ENCODE results near the gene FAM53A. TPM values are rescaled to one million over a fixed set of nuclear protein-coding genes. Genes with fewer than 3 reads are reported as not detected.
A peak's percentile ranks its signal among the peaks of the same experiment; 100 is the strongest.
"Not testable (repeated sequence)": the region's sequence is repeated elsewhere in the genome, so short reads cannot be mapped to it uniquely, and the experiment has no call there.

The FAM53A gene
- total RNA-seq, 1 experiment from 2014 or later = 1.3 TPM

- no peak for DNase-seq (ENCODE audit: extremely low read depth, low read depth)
Measured at GRCh38 chr4:1642196-1642951, 41.7 kb downstream of the FAM53A start.

DNA sequence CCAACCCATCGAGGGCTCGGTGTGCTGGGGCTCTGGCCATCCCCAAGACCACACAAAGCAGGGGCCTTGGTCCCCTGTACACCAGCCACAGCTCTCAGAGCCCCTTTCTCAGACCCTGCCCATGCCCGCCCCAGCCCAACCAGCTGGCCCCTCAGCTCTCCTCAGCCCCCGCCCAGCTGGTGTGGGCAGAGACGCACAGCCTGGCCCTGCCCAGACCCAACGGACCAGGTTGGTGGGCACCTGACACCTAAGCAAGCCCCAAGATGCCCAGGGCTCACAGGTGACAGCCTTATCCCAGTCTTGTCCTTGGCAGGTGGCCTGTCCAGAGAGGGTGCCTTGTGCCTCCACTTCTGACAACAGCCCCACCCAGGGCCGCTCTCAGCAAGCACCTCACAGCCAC lies 42.4 kb downstream of the FAM53A start:
- DNase-seq (ENCODE audit: extremely low read depth, low read depth) = no peak

GRCh38 chr4:1640716-1641503 lies 43.2 kb downstream of the FAM53A start:
- not testable (repeated sequence) for DNase-seq (ENCODE audit: extremely low read depth, low read depth)

- no peak for DNase-seq (ENCODE audit: extremely low read depth, low read depth)
Measured at GRCh38 chr4:1640190-1640589, 43.9 kb downstream of the FAM53A start.

GRCh38 chr4:1639299-1639868 lies 44.7 kb downstream of the FAM53A start:
- no peak for DNase-seq (ENCODE audit: extremely low read depth, low read depth)

DNA sequence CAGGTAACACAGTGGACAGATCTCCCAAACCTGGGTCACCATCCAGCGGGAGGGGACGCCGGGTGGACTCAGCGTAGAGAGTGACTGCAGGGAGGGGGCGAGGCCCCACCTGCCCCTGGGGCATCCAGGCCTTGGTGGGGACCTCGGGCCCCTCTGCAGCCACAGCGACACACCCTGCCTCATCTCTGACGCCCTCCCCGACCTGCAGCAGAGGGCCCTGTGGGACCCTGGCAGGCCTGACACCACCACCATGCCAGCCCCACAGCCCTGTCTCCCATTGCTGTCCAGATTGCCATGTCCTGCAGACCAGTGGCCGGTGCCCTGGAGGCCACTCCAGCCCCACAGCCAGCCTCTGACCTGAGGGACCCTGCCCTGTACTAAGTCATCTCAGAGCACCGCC lies 45.2 kb downstream of the FAM53A start:
- DNase-seq (ENCODE audit: extremely low read depth, low read depth) = no peak

- DNase-seq (ENCODE audit: extremely low read depth, low read depth) = no peak
Measured at GRCh38 chr4:1638272-1638598, 45.9 kb downstream of the FAM53A start.

DNA sequence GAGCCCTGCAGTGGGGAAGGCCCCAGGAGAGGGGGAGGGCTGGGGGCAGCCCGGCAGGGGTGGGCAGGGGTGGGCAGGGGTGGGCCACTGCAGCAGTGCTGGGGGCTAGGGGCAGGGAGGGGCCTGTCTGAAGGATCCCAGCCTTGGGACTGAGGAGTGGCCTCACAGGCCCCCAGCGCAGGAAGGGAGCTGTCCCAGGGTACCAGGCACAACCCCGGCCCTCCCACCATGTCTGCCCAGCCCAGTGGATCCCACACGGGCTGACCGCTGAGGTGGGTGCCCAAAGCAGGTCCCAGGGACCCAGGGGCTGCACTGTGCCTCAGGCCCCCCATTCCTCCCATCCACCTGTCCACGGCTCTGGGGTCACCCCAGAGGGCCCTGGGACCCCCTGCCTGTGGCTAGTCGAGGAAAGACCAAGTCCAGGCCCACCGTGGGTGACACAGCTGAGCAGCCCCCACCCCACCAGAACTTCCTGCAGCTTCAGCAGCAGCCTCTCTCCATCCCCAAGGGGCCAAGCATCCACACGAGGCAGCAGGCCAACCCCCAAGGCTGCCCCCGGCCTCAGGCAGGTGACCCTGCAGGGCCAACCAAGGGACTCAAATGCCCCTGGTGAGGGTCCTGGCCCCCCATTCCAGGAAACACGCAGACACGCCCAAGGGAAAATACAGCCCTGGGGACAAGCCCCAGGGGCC lies 46.4 kb downstream of the FAM53A start:
- DNase-seq (ENCODE audit: extremely low read depth, low read depth) = no peak

DNA sequence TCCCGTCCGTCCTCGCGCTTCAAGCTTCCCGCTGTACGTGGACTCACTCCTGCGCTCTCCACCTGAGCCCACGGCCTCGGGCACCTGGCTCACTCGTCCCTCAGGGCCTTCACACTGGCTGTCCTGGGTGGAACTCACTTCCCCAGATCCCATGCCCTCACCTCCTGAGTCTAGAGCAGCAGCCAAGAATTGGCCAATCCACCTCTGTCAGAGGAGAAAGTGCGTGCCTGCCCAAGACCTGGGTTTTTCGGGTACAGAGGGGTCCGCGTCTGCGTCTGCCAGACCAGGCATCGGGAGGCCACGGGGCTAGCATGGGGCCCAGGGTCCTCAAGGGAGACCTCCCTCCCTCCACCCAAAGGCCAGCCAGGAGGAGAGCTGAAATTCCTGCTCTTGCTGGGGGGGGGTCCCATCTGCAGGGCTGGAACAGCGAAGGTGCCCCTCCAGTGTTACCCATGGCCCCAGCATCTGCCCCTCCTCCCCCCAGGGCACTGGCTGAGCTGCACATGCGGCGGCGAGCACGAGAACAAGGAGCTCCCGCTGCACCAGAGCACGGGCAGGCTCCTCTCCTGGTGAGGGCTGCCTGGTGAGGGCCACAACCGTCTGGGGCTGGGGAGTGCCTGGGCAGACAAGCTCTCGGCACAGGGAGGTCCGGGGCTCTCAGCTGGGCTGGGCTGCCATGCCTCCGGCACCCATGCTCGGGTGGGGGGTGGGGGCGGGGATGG lies 47.5 kb downstream of the FAM53A start:
- no peak for DNase-seq (ENCODE audit: extremely low read depth, low read depth)

- DNase-seq (ENCODE audit: extremely low read depth, low read depth) = no peak
Measured at GRCh38 chr4:1635464-1635863, 48.6 kb downstream of the FAM53A start.

DNA sequence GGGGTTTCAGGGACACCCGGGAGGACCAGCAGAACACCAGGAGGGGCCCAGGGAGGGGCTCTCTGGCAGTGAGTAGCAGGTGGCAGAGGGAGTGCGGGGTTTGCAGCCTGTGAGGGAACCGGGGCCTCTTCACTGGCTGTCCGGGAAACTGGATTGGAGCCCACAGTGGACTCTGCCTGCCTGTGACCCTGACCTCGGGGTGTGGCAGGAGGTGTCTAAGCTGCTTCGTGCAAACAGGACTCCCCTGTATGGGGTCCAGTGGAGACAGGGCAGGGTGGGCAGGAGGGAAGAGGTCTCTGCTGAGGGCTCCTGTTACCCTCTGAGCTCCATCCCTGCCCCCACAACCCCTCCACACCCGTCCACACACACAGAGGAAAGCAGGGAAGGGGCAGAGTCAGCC lies 50.1 kb downstream of the FAM53A start:
- DNase-seq (ENCODE audit: extremely low read depth, low read depth) = no peak

- DNase-seq (ENCODE audit: extremely low read depth, low read depth) = no peak
Measured at GRCh38 chr4:1632109-1633104, 51.7 kb downstream of the FAM53A start.

GRCh38 chr4:1631136-1631535 lies 53.0 kb downstream of the FAM53A start:
- DNase-seq (ENCODE audit: extremely low read depth, low read depth) = no peak

GRCh38 chr4:1630266-1630665 lies 53.8 kb downstream of the FAM53A start:
- DNase-seq (ENCODE audit: extremely low read depth, low read depth) = no peak

GRCh38 chr4:1629699-1630083 lies 54.4 kb downstream of the FAM53A start:
- no peak for DNase-seq (ENCODE audit: extremely low read depth, low read depth)

- peak; percentile 38 for DNase-seq (ENCODE audit: extremely low read depth, low read depth)
Measured at GRCh38 chr4:1628892-1629698, 55.0 kb downstream of the FAM53A start.

DNA sequence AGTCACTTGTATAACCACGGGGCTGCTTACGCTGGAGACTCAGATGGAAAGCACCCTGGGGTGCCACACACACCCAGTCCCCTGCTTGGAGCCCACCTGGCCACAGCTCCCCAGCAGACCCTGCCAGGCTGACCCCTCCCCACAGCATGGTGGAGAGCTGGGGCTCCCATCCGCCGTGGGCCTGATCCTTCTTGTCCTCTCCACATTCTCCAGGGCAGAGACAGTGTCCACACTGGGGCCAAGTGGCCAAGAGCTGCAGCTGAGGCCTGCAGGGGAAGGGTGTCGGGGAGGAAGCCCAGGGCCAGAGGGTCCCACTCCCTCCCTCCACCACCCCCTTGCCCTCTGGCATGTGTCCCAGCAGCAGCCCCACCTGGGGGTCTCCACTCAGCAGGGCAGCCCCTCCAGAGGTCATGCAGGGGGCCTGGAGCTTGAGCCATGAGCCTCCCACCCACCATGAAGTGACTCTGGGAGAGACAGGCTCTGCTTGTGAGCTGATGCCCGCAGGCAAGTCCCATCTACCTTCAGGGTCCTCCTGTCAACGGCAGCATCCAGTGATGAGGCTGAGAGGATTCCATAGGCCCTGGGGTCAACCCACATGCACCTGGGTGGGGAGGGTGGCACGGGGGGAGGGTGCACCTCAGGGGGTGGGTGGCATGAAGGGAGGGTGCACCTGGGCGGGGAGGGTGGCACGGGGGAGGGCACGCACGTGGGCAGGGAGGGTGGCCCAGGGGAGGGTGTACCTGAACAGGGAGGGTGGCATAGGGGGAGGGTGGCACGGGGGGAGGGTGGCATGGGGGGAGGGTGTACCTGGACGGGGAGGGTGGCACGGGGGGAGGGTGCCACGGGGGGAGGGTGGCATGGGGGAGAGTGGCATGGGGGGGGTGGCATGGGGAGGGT lies 56.4 kb downstream of the FAM53A start:
- DNase-seq (ENCODE audit: extremely low read depth, low read depth) = no peak

DNA sequence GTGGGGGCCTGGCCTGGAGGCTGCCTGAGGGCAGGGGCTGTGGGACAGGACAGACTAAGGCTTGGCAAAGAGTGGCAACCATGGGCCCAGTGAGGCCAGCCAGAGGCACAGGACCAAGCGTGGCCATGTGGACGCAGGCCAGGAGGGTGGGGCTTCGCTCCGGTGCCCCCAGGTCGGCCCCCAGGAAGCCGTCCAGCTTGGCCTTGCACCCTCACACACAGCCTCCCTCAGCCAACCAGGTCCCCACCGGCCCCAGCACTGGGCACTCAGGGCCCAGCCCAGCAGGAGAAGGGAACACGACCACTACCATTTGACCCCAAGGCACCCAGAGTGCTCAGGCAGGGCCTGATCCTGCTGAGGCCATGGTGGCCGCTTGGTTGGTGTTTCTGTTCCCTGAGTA lies 57.2 kb downstream of the FAM53A start:
- no peak for DNase-seq (ENCODE audit: extremely low read depth, low read depth)
